NCI-H2107 treated with DMSO at 0.1 percent for 48 hours (cell line): ENCODE measurements around the gene SLIT1.
"Not testable (repeated sequence)": the region's sequence is repeated elsewhere in the genome, so short reads cannot be mapped to it uniquely, and the experiment has no call there.

Experiments
- DNase-seq: peaks from one replicate; lab custom pipeline; 2025; ENCODE audit not compliant: unreplicated experiment; lab: John Stamatoyannopoulos, UW

The SLIT1 gene

GRCh38 chr10:97048649-97049427 lies 136.9 kb downstream of the SLIT1 start:
- peak; percentile 20 for DNase-seq

GRCh38 chr10:97047788-97048187 lies 138.0 kb downstream of the SLIT1 start:
- DNase-seq, result no peak

- DNase-seq, result no peak
Measured at GRCh38 chr10:97047083-97047736, 138.5 kb downstream of the SLIT1 start.

- DNase-seq, result no peak
Measured at GRCh38 chr10:97046456-97047082, 139.2 kb downstream of the SLIT1 start.

- no peak for DNase-seq
Measured at GRCh38 chr10:97043563-97043855, 142.2 kb downstream of the SLIT1 start.

- DNase-seq, result no peak
Measured at GRCh38 chr10:97042716-97043562, 142.8 kb downstream of the SLIT1 start.

GRCh38 chr10:97042081-97042480 lies 143.7 kb downstream of the SLIT1 start:
- DNase-seq, result no peak

- DNase-seq, result no peak
Measured at GRCh38 chr10:97040706-97041105, 145.1 kb downstream of the SLIT1 start.

- no peak for DNase-seq
Measured at GRCh38 chr10:97040248-97040584, 145.5 kb downstream of the SLIT1 start.

- no peak for DNase-seq
Measured at GRCh38 chr10:97039538-97040247, 146.1 kb downstream of the SLIT1 start.

- no peak for DNase-seq
Measured at GRCh38 chr10:97038688-97039087, 147.1 kb downstream of the SLIT1 start.

GRCh38 chr10:97037365-97038361 lies 148.1 kb downstream of the SLIT1 start:
- peak; percentile 57 for DNase-seq

GRCh38 chr10:97034958-97035769 lies 150.6 kb downstream of the SLIT1 start:
- no peak for DNase-seq

- no peak for DNase-seq
Measured at GRCh38 chr10:97034301-97034700, 151.5 kb downstream of the SLIT1 start.

GRCh38 chr10:97033841-97034240 lies 151.9 kb downstream of the SLIT1 start:
- not testable (repeated sequence) for DNase-seq

GRCh38 chr10:97032624-97033023 lies 153.1 kb downstream of the SLIT1 start:
- no peak for DNase-seq

GRCh38 chr10:97031459-97031858 lies 154.3 kb downstream of the SLIT1 start:
- no peak for DNase-seq

- no peak for DNase-seq
Measured at GRCh38 chr10:97030894-97031293, 154.9 kb downstream of the SLIT1 start.

GRCh38 chr10:97029271-97029670 lies 156.5 kb downstream of the SLIT1 start:
- DNase-seq, result no peak
